HG02610 (cell line): ENCODE results near the gene SOX13.

Source experiments
- ATAC-seq: cut with Tn5 transposase; IDR thresholded peaks from one replicate; pipeline ENCODE4 v1.9.1; 2021; ENCODE audit warnings: mild to moderate bottlenecking, moderate library complexity; ENCODE audit not compliant: unreplicated experiment

The SOX13 gene

GRCh38 chr1:204128964-204129896, 56.3 kb downstream of the SOX13 start:
- no peak for ATAC-seq

- ATAC-seq: no peak
These were observed 57.3 kb downstream of the SOX13 start for GRCh38 chr1:204130178-204130577.

- ATAC-seq: no peak
These were observed 58.3 kb downstream of the SOX13 start for GRCh38 chr1:204130981-204131892.

GRCh38 chr1:204131978-204132377, 59.1 kb downstream of the SOX13 start:
- ATAC-seq: no peak

- ATAC-seq: no peak
These were observed 59.8 kb downstream of the SOX13 start for GRCh38 chr1:204132718-204133117.

GRCh38 chr1:204134103-204134502, 61.2 kb downstream of the SOX13 start:
- ATAC-seq: no peak

GRCh38 chr1:204136814-204137213, 63.9 kb downstream of the SOX13 start:
- ATAC-seq: no peak

GRCh38 chr1:204139088-204139487, 66.2 kb downstream of the SOX13 start:
- ATAC-seq: no peak

GRCh38 chr1:204139952-204140351, 67.0 kb downstream of the SOX13 start:
- ATAC-seq: no peak

- ATAC-seq: no peak
These were observed 68.2 kb downstream of the SOX13 start for GRCh38 chr1:204141131-204141530.

GRCh38 chr1:204142032-204142974, 69.4 kb downstream of the SOX13 start:
- no peak for ATAC-seq

- ATAC-seq: no peak
These were observed 70.5 kb downstream of the SOX13 start for GRCh38 chr1:204143276-204144041.

- no peak for ATAC-seq
These were observed 72.2 kb downstream of the SOX13 start for GRCh38 chr1:204145033-204145504.

GRCh38 chr1:204146309-204146708, 73.4 kb downstream of the SOX13 start:
- no peak for ATAC-seq

GRCh38 chr1:204146965-204147364, 74.0 kb downstream of the SOX13 start:
- ATAC-seq: no peak

GRCh38 chr1:204147406-204148383, 74.8 kb downstream of the SOX13 start:
- no peak for ATAC-seq

- no peak for ATAC-seq
These were observed 76.2 kb downstream of the SOX13 start for GRCh38 chr1:204149107-204149506.
